Measurements from ENCODE around the gene AMZ1.
A peak's percentile ranks its signal among the peaks of the same experiment; 100 is the strongest.

AMZ1 gene

GRCh38 chr7:2689343-2689847 lies 1.4 kb downstream of the AMZ1 start:
- TF ChIP-seq TAF1 (IDR thresholded peaks at IDR 0.05; ENCODE audit: borderline replicate concordance, insufficient read depth, low read length), result no peak
- TF ChIP-seq POLR2AphosphoS5 (IDR thresholded peaks at IDR 0.05; ENCODE audit: low read depth, low read length), result no peak
- no peak for TF ChIP-seq FOXP2 (optimal IDR thresholded peaks at IDR 0.05; ENCODE audit: borderline replicate concordance, extremely low read depth, extremely low read length, insufficient read depth)
- TF ChIP-seq REST (IDR thresholded peaks at IDR 0.05; ENCODE audit: insufficient read depth in 1 of 2, low read depth in 2 of 2, low read length in 2 of 2), result no peak
- TF ChIP-seq SIN3A (IDR thresholded peaks at IDR 0.05; ENCODE audit: borderline replicate concordance, insufficient read depth, low read length), result no peak

GRCh38 chr7:2689951-2690705 lies 2.1 kb downstream of the AMZ1 start:
- TF ChIP-seq FOXP2 (optimal IDR thresholded peaks at IDR 0.05; ENCODE audit: borderline replicate concordance, extremely low read depth, extremely low read length, insufficient read depth) (peak; percentile 68), POLR2AphosphoS5 (IDR thresholded peaks at IDR 0.05; ENCODE audit: low read depth, low read length) (no peak)

GRCh38 chr7:2691011-2691707 lies 3.2 kb downstream of the AMZ1 start:
- TF ChIP-seq SIN3A (IDR thresholded peaks at IDR 0.05; ENCODE audit: borderline replicate concordance, insufficient read depth, low read length), result no peak
- TF ChIP-seq POLR2AphosphoS5 (IDR thresholded peaks at IDR 0.05; ENCODE audit: low read depth, low read length), result no peak
- TF ChIP-seq REST (IDR thresholded peaks at IDR 0.05; ENCODE audit: insufficient read depth in 1 of 2, low read depth in 2 of 2, low read length in 2 of 2), result no peak
- TF ChIP-seq FOXP2 (optimal IDR thresholded peaks at IDR 0.05; ENCODE audit: borderline replicate concordance, extremely low read depth, extremely low read length, insufficient read depth), result no peak
- no peak for TF ChIP-seq TAF1 (IDR thresholded peaks at IDR 0.05; ENCODE audit: borderline replicate concordance, insufficient read depth, low read length)

GRCh38 chr7:2692543-2692942 lies 4.5 kb downstream of the AMZ1 start:
- TF ChIP-seq REST (IDR thresholded peaks at IDR 0.05; ENCODE audit: insufficient read depth in 1 of 2, low read depth in 2 of 2, low read length in 2 of 2) (no peak), SIN3A (IDR thresholded peaks at IDR 0.05; ENCODE audit: borderline replicate concordance, insufficient read depth, low read length) (no peak)

- no peak for TF ChIP-seq SIN3A (IDR thresholded peaks at IDR 0.05; ENCODE audit: borderline replicate concordance, insufficient read depth, low read length)
- TF ChIP-seq FOXP2 (optimal IDR thresholded peaks at IDR 0.05; ENCODE audit: borderline replicate concordance, extremely low read depth, extremely low read length, insufficient read depth), result no peak
- TF ChIP-seq TAF1 (IDR thresholded peaks at IDR 0.05; ENCODE audit: borderline replicate concordance, insufficient read depth, low read length), result no peak
- no peak for TF ChIP-seq POLR2AphosphoS5 (IDR thresholded peaks at IDR 0.05; ENCODE audit: low read depth, low read length)
- no peak for TF ChIP-seq REST (IDR thresholded peaks at IDR 0.05; ENCODE audit: insufficient read depth in 1 of 2, low read depth in 2 of 2, low read length in 2 of 2)
These were observed 10.7 kb downstream of the AMZ1 start for GRCh38 chr7:2698581-2699288.
